Neural progenitor cell (in vitro differentiated cells): ENCODE data around the gene IL36RN. TPM values are rescaled to one million over a fixed set of nuclear protein-coding genes. Genes with fewer than 3 reads are reported as not detected.

Experiments
- DNase-seq: peaks from one replicate; pipeline ENCODE4 v3.0.0-alpha.2; 2016; ENCODE audit warnings: low spot score
- H2AFZ ChIP-seq: fragments of 200-600 bp; sonication (generic); replicated peaks from 2 replicates; pipeline ENCODE4 v1.6.1; 2016; ENCODE audit warnings: antibody characterized with exemption
- H3F3A ChIP-seq: fragments of 200-600 bp; sonication (generic); 2 replicates; pipeline ENCODE4 v1.6.1; 2016; ENCODE audit warnings: antibody characterized with exemption, low read depth
- H3K27ac ChIP-seq: fragments of 200-600 bp; sonication (generic); 2 replicates; pipeline ENCODE4 v1.5.1; 2016; ENCODE audit warnings: mild to moderate bottlenecking
- H3K27me3 ChIP-seq: fragments of 200-600 bp; sonication (generic); 2 replicates; pipeline ENCODE4 v1.6.1; 2016; ENCODE audit warnings: mild to moderate bottlenecking, moderate library complexity
- H3K36me3 ChIP-seq: fragments of 200-600 bp; sonication (generic); 2 replicates; pipeline ENCODE4 v1.5.1; 2016
- H3K4me1 ChIP-seq: fragments of 200-600 bp; sonication (generic); 2 replicates; pipeline ENCODE4 v1.6.1; 2016; ENCODE audit warnings: mixed run types
- H3K4me2 ChIP-seq: fragments of 200-600 bp; sonication (generic); 2 replicates; pipeline ENCODE4 v1.6.1; 2016
- H3K4me3 ChIP-seq: fragments of 200-600 bp; sonication (generic); 2 replicates; pipeline ENCODE4 v1.5.1; 2016
- H3K79me2 ChIP-seq: fragments of 200-600 bp; sonication (generic); 2 replicates; pipeline ENCODE4 v1.6.1; 2016; ENCODE audit warnings: low read depth
- H3K9ac ChIP-seq: fragments of 200-600 bp; sonication (generic); 2 replicates; pipeline ENCODE4 v1.6.1; 2016
- H3K9me3 ChIP-seq: fragments of 200-600 bp; sonication (generic); 2 replicates; pipeline ENCODE4 v1.5.1; 2016; ENCODE audit warnings: low read depth
- H4K20me1 ChIP-seq: fragments of 200-600 bp; sonication (generic); 2 replicates; pipeline ENCODE4 v1.6.1; 2016; ENCODE audit warnings: low read depth
- H3K27ac Mint-ChIP-seq: 3 replicates; pipeline ENCODE4 v1.8.0; 2021; ENCODE audit warnings: mixed read lengths
- H3K27me3 Mint-ChIP-seq: 2 replicates; pipeline ENCODE4 v1.8.0; 2022; ENCODE audit warnings: low read depth, mild to moderate bottlenecking, inconsistent platforms, moderate library complexity, mixed read lengths; ENCODE audit not compliant: insufficient read depth
- H3K36me3 Mint-ChIP-seq: 3 replicates; pipeline ENCODE4 v1.8.0; 2021; ENCODE audit warnings: mixed read lengths
- H3K4me1 Mint-ChIP-seq: 3 replicates; pipeline ENCODE4 v1.8.0; 2021; ENCODE audit warnings: mixed read lengths
- H3K4me3 Mint-ChIP-seq: 3 replicates; pipeline ENCODE4 v1.8.0; 2021; ENCODE audit warnings: mild to moderate bottlenecking, moderate library complexity, mixed read lengths
- H3K9me3 Mint-ChIP-seq: 3 replicates; pipeline ENCODE4 v1.8.0; 2020; ENCODE audit warnings: mixed read lengths
- EZH2 ChIP-seq: fragments of 200-600 bp; sonication (generic); IDR thresholded peaks from 2 replicates; pipeline ENCODE4 v1.6.1; 2017; ENCODE audit warnings: antibody characterized with exemption, mild to moderate bottlenecking, moderate library complexity
- EZH2phosphoT487 ChIP-seq: fragments of 200-600 bp; sonication (generic); IDR thresholded peaks from 2 replicates; pipeline ENCODE4 v1.6.1; 2017; ENCODE audit warnings: antibody characterized with exemption
- total RNA-seq: library from RNA; depleted of rRNA; stranded (reverse); fragments of >200 nt; gene quantifications from 2 replicates; pipeline ENCODE4 v1.2.3, GENCODE V29; 2015; ENCODE audit warnings: low replicate concordance
- TF ChIP-seq, protein P1 (sequence below): fragments of 200-600 bp; sonication (generic); IDR thresholded peaks from 2 replicates; pipeline ENCODE4 v1.5.1; 2017; ENCODE audit warnings: antibody characterized with exemption, mild to moderate bottlenecking

Gene IL36RN
- total RNA-seq, 1 donor from 2014 or later: not detected

DNA sequence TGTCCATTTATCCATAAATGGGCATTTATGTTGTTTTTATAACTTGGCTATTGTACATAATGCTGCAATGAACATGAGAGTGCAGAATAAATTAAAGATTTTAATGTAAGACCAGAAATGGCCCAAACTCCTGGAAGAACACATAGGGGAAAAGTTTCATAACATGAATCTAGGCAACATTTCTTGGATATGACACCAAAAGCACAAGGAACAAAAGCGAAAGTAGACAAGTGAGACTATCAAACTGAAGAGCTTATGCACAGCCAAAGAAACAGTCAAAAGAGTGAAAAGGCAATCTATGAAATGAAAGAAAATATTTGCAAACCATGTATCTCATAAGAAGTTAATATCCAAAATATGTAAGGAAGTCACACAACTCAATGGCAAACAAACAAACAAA, 47.9 kb upstream of the IL36RN start:
- no peak overlapping the region for H3K27ac Mint-ChIP-seq
- peaks cover 23% of the 10 kb centered on the region for H3K27me3 ChIP-seq
- TF ChIP-seq, protein P1, sequence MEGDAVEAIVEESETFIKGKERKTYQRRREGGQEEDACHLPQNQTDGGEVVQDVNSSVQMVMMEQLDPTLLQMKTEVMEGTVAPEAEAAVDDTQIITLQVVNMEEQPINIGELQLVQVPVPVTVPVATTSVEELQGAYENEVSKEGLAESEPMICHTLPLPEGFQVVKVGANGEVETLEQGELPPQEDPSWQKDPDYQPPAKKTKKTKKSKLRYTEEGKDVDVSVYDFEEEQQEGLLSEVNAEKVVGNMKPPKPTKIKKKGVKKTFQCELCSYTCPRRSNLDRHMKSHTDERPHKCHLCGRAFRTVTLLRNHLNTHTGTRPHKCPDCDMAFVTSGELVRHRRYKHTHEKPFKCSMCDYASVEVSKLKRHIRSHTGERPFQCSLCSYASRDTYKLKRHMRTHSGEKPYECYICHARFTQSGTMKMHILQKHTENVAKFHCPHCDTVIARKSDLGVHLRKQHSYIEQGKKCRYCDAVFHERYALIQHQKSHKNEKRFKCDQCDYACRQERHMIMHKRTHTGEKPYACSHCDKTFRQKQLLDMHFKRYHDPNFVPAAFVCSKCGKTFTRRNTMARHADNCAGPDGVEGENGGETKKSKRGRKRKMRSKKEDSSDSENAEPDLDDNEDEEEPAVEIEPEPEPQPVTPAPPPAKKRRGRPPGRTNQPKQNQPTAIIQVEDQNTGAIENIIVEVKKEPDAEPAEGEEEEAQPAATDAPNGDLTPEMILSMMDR: no peak
- no peak for TF ChIP-seq EZH2
- no peak for TF ChIP-seq EZH2phosphoT487
- H3K4me1 Mint-ChIP-seq: no peaks in the 10 kb centered on the region
- no peak overlapping the region for H3K9ac ChIP-seq
- no peaks in the 10 kb centered on the region for H3K36me3 ChIP-seq
- H2AFZ ChIP-seq: no peak overlapping the region
- DNase-seq: no peak
- H4K20me1 ChIP-seq: no peaks in the 10 kb centered on the region
- no peaks in the 10 kb centered on the region for H3K36me3 Mint-ChIP-seq
- H3K4me3 Mint-ChIP-seq: no peak overlapping the region
- H3K9me3 ChIP-seq: no peaks in the 10 kb centered on the region
- H3F3A ChIP-seq: no peaks in the 10 kb centered on the region
- H3K4me3 ChIP-seq: no peak overlapping the region
- no peaks in the 10 kb centered on the region for H3K79me2 ChIP-seq
- no peak overlapping the region for H3K4me2 ChIP-seq
- H3K4me1 ChIP-seq: no peaks in the 10 kb centered on the region
- H3K27me3 Mint-ChIP-seq: no peaks in the 10 kb centered on the region
- H3K9me3 Mint-ChIP-seq: no peaks in the 10 kb centered on the region
- H3K27ac ChIP-seq: no peak overlapping the region

DNA sequence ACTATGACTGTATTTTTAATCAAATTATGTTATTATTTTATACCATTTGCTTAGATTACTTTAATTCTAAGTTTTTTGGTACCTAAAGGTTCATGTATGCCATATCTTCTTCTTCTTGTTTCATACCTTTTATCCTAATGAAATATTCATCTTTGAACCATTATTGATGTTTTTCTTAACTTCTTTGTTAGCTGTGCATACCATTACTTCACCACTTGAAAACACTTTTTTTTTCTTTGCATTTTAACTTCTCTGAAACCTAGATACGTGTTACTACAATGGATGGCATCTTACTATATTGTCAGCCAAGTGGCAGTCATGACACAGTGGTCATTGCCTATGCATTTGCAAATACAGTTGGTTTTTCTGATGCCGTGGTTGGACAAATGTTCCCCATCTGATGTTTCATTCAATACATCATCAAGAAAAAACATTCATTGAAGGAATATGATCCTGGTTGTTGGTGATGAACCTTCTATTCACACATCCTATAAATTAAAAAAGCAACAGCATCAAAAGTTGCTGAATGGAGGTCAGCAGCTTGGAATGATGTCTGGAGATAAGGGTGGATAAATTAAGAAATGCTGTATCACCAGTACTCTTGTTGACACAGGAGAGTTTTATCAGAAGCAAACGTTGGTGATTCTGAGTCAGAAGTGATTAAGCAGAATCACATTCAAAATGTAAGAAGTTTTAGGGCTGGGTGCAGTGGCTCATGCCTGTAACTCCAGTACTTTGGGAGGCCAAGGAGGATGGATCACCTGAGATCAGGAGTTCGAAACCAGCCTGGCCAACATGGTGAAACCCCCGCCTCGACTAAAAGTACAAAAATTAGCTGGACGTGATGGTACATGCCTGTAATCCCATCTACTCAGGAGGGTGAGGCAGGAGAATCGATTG, 46.3 kb upstream of the IL36RN start:
- no peak overlapping the region for H3K4me3 Mint-ChIP-seq
- no peaks in the 10 kb centered on the region for H4K20me1 ChIP-seq
- TF ChIP-seq, protein P1: no peak
- no peak for TF ChIP-seq EZH2
- TF ChIP-seq EZH2phosphoT487: no peak
- H3K4me3 ChIP-seq: no peak overlapping the region
- peaks cover 24% of the 10 kb centered on the region for H3K27me3 ChIP-seq
- no peaks in the 10 kb centered on the region for H3K36me3 Mint-ChIP-seq
- no peak overlapping the region for H3K27ac Mint-ChIP-seq
- no peaks in the 10 kb centered on the region for H3K9me3 ChIP-seq
- no peaks in the 10 kb centered on the region for H3F3A ChIP-seq
- no peaks in the 10 kb centered on the region for H3K79me2 ChIP-seq
- no peaks in the 10 kb centered on the region for H3K9me3 Mint-ChIP-seq
- no peak overlapping the region for H3K27ac ChIP-seq
- H3K36me3 ChIP-seq: no peaks in the 10 kb centered on the region
- H2AFZ ChIP-seq: no peak overlapping the region
- no peaks in the 10 kb centered on the region for H3K4me1 ChIP-seq
- no peak for DNase-seq
- peaks cover 2% of the 10 kb centered on the region for H3K27me3 Mint-ChIP-seq
- H3K4me2 ChIP-seq: no peak overlapping the region
- H3K4me1 Mint-ChIP-seq: no peaks in the 10 kb centered on the region
- no peak overlapping the region for H3K9ac ChIP-seq

DNA sequence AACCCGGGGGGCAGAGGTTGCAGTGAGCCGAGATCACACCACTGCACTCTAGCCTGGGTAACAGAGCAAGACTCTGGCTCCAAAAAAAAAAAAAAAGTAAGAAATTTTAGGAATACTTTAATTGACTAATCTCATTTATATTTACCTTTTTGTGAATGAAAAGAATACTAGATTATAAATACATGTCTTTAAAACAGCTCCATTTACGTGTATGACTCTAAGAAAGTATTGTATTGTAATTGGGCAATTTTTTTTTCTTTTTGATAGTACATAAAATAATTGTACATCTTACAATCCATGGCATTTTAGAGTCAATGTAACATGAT, 45.7 kb upstream of the IL36RN start:
- Mint-ChIP-seq H3K36me3 (no peaks in the 10 kb centered on the region), H3K27ac (no peak overlapping the region), H3K27me3 (peaks cover 2% of the 10 kb centered on the region), H3K9me3 (no peaks in the 10 kb centered on the region), H3K4me3 (no peak overlapping the region), H3K4me1 (no peaks in the 10 kb centered on the region)
- Histone ChIP-seq H3K4me1 (no peaks in the 10 kb centered on the region), H3K27me3 (peaks cover 28% of the 10 kb centered on the region), H3F3A (no peaks in the 10 kb centered on the region), H3K9ac (no peak overlapping the region), H2AFZ (no peak overlapping the region), H3K79me2 (no peaks in the 10 kb centered on the region), H3K27ac (no peak overlapping the region), H3K36me3 (no peaks in the 10 kb centered on the region), H3K4me3 (no peak overlapping the region), H4K20me1 (no peaks in the 10 kb centered on the region), H3K4me2 (no peak overlapping the region), H3K9me3 (no peaks in the 10 kb centered on the region)
- TF ChIP-seq, protein P1: no peak
- TF ChIP-seq EZH2phosphoT487: no peak
- TF ChIP-seq EZH2: no peak
- DNase-seq: no peak
